T-helper 1 cell (primary cell): ENCODE results near the gene LOXL1.

ENCODE experiments used
- DNase-seq, 5 donors: peaks; one replicate each; pipeline ENCODE4 v3.0.0-alpha.2; 2012 to 2020

The LOXL1 gene

GRCh38 chr15:73900095-73900712, 26.1 kb upstream of the LOXL1 start:
- no peak for DNase-seq

- DNase-seq = no peak
Observed at GRCh38 chr15:73901126-73901810, 25.0 kb upstream of the LOXL1 start.

- no peak for DNase-seq
Observed at GRCh38 chr15:73902121-73903020, 23.9 kb upstream of the LOXL1 start.

GRCh38 chr15:73904026-73904815, 22.0 kb upstream of the LOXL1 start:
- DNase-seq = no peak

- DNase-seq = no peak
Observed at GRCh38 chr15:73905225-73905827, 20.9 kb upstream of the LOXL1 start.

- no peak for DNase-seq
Observed at GRCh38 chr15:73906346-73907034, 19.8 kb upstream of the LOXL1 start.

- no peak for DNase-seq
Observed at GRCh38 chr15:73907035-73907408, 19.2 kb upstream of the LOXL1 start.

GRCh38 chr15:73908030-73908821, 18.0 kb upstream of the LOXL1 start:
- DNase-seq = peak; percentile 38 to 65 (median 53)

- no peak for DNase-seq
Observed at GRCh38 chr15:73908822-73909122, 17.5 kb upstream of the LOXL1 start.

- DNase-seq = no peak
Observed at GRCh38 chr15:73909651-73910050, 16.6 kb upstream of the LOXL1 start.

- no peak for DNase-seq
Observed at GRCh38 chr15:73910522-73911303, 15.5 kb upstream of the LOXL1 start.

GRCh38 chr15:73912030-73912596, 14.1 kb upstream of the LOXL1 start:
- no peak for DNase-seq

- peak in 1 of 5 donors; percentile 48 for DNase-seq
Observed at GRCh38 chr15:73914145-73914544, 12.1 kb upstream of the LOXL1 start.

- DNase-seq = no peak
Observed at GRCh38 chr15:73915082-73915481, 11.2 kb upstream of the LOXL1 start.

- DNase-seq = no peak
Observed at GRCh38 chr15:73918784-73919183, 7.5 kb upstream of the LOXL1 start.

GRCh38 chr15:73919706-73920105, 6.6 kb upstream of the LOXL1 start:
- no peak for DNase-seq

- peak in 1 of 5 donors; percentile 43 for DNase-seq
Observed at GRCh38 chr15:73921254-73921925, 4.9 kb upstream of the LOXL1 start.

GRCh38 chr15:73922186-73923151, 3.8 kb upstream of the LOXL1 start:
- DNase-seq = no peak
